GM21515 (cell line): ENCODE measurements around the gene ITGA5.

Experiments
- ATAC-seq: cut with Tn5 transposase; IDR thresholded peaks from one replicate; pipeline ENCODE4 v1.9.1; 2021; ENCODE audit not compliant: unreplicated experiment

Gene ITGA5

GRCh38 chr12:54431911-54432814 lies 13.1 kb upstream of the ITGA5 start:
- ATAC-seq = no peak

GRCh38 chr12:54430471-54431069 lies 11.5 kb upstream of the ITGA5 start:
- ATAC-seq = no peak

GRCh38 chr12:54429014-54429471 lies 10.0 kb upstream of the ITGA5 start:
- ATAC-seq = no peak

GRCh38 chr12:54428050-54429013 lies 9.3 kb upstream of the ITGA5 start:
- no peak for ATAC-seq

- no peak for ATAC-seq
Measured at GRCh38 chr12:54427106-54427505, 8.0 kb upstream of the ITGA5 start.

GRCh38 chr12:54426690-54427089 lies 7.6 kb upstream of the ITGA5 start:
- no peak for ATAC-seq

GRCh38 chr12:54425702-54426101 lies 6.6 kb upstream of the ITGA5 start:
- ATAC-seq = no peak

- ATAC-seq = no peak
Measured at GRCh38 chr12:54424224-54424623, 5.2 kb upstream of the ITGA5 start.

GRCh38 chr12:54423816-54424150 lies 4.7 kb upstream of the ITGA5 start:
- no peak for ATAC-seq

GRCh38 chr12:54421879-54422250 lies 2.8 kb upstream of the ITGA5 start:
- ATAC-seq = no peak

- ATAC-seq = no peak
Measured at GRCh38 chr12:54421175-54421878, 2.3 kb upstream of the ITGA5 start.

- ATAC-seq = no peak
Measured at GRCh38 chr12:54420766-54421144, 1.7 kb upstream of the ITGA5 start.

- ATAC-seq = no peak
Measured at GRCh38 chr12:54418441-54419087, 502 bp downstream of the ITGA5 start.

GRCh38 chr12:54417712-54418440 lies 1.2 kb downstream of the ITGA5 start:
- no peak for ATAC-seq

GRCh38 chr12:54416687-54417603 lies 2.1 kb downstream of the ITGA5 start:
- ATAC-seq = no peak

- ATAC-seq = no peak
Measured at GRCh38 chr12:54415221-54415929, 3.7 kb downstream of the ITGA5 start.

- no peak for ATAC-seq
Measured at GRCh38 chr12:54413284-54414190, 5.5 kb downstream of the ITGA5 start.
